Heart left ventricle (tissue), 16 donors: ENCODE data around the gene CD86. TPM values are rescaled to one million over a fixed set of nuclear protein-coding genes. Genes with fewer than 3 reads are reported as not detected.
"Not testable (repeated sequence)": the region's sequence is repeated elsewhere in the genome, so short reads cannot be mapped to it uniquely, and the experiment has no call there.

Experiments used
- ATAC-seq, 4 donors: fragments of 200-7000 bp; cut with Tn5 transposase; one replicate each; pipeline ENCODE4 v1.9.1; 2020 to 2022; ENCODE audit warnings: moderate library complexity in 4 of 4, mild to moderate bottlenecking in 3 of 4, moderate number of reproducible peaks in 1 of 4
- DNase-seq, 5 donors: peaks; one replicate each; pipeline ENCODE4 v3.0.0-alpha.2; 2020
- H3K27ac ChIP-seq, 12 donors: fragments of 200-600 bp; sonication (generic) in 4 of 12; one replicate each; pipeline versions ENCODE4 v1.5.0 to v1.8.0; 2016 to 2022; ENCODE audit warnings: mild to moderate bottlenecking in 2 of 12
- H3K27me3 ChIP-seq, 9 donors: fragments of 200-600 bp; sonication (generic) in 2 of 9; one replicate each; pipeline versions ENCODE4 v1.5.1 to v1.8.0; 2016 to 2022; ENCODE audit warnings: mild to moderate bottlenecking in 3 of 9
- H3K36me3 ChIP-seq, 9 donors: fragments of 200-600 bp; sonication (generic) in 2 of 9; one replicate each; pipeline versions ENCODE4 v1.5.0 to v1.8.0; 2018 to 2022; ENCODE audit warnings: mild to moderate bottlenecking in 2 of 9
- H3K4me1 ChIP-seq, 12 donors: fragments of 200-600 bp; sonication (generic) in 4 of 12; one replicate each; pipeline versions ENCODE4 v1.5.0 to v1.8.0; 2016 to 2022; ENCODE audit warnings: mild to moderate bottlenecking in 3 of 12
- H3K4me3 ChIP-seq, 12 donors: fragments of 200-600 bp; sonication (generic) in 4 of 12; one replicate each; pipeline versions ENCODE4 v1.5.0 to v1.8.0; 2017 to 2022; ENCODE audit warnings: mild to moderate bottlenecking in 9 of 12, moderate library complexity in 4 of 12
- H3K9me3 ChIP-seq, 12 donors: fragments of 200-600 bp; sonication (generic) in 4 of 12; one replicate each; pipeline versions ENCODE4 v1.5.0 to v1.8.0; 2016 to 2022; ENCODE audit warnings: mild to moderate bottlenecking in 1 of 12
- POLR2A ChIP-seq, 2 donors: fragments of 450-650 bp; IDR thresholded peaks; one replicate each; pipeline ENCODE4 v1.6.1; 2017; ENCODE audit warnings: antibody characterized with exemption in 2 of 2, mild to moderate bottlenecking in 2 of 2, moderate library complexity in 2 of 2
- WGBS, 4 donors: extraction: QIAGEN DNeasy Blood & Tissue Kit in 2 of 4; methylation state at CpG; one replicate each; pipeline versions ENCODE4 v1.1.5 to v1.1.7; 2013 to 2018; 5-methylcytosine and 5-hydroxymethylcytosine counted together
- intact Hi-C, 10 donors: fragments of 100-400 bp; cut with DNase I; formaldehyde crosslinking; loops; one replicate each; pipeline versions ENCODE4 v1.11.1 to v1.14.2; 2022
- polyA plus RNA-seq, 2 donors: library from polyadenylated mRNA; stranded (reverse); fragments of 200-250 nt; gene quantifications; one replicate each; pipeline ENCODE4 v1.2.3, GENCODE V29; 2013
- total RNA-seq, 9 donors: library from RNA; depleted of rRNA in 2 of 9; stranded (reverse); fragments of >200 nt in 2 of 9; fragmentation: NEBNext Ultra II Directional in 3 of 9; extraction: Animal tissue kit (Norgen Biotek cat#: 25700) in 3 of 9; gene quantifications; one replicate each; pipeline versions ENCODE4 v1.1.0 to v1.2.4, GENCODE V29; 2016 to 2023
- TF ChIP-seq, protein P1 (sequence below), 12 donors: fragments of 200-600 bp; sonication (generic) in 4 of 12; IDR thresholded peaks; one replicate each; pipeline versions ENCODE4 v1.5.0 to v1.8.0; 2018 to 2022; ENCODE audit warnings: antibody characterized with exemption in 12 of 12, mild to moderate bottlenecking in 5 of 12
- donor health status: ischemic (EF 13 %, LVEDD 7.1; RV severe dilation, severe dysfunction).
- donor health status: healthy with polysubstance abuse.
- donor health status: DM: no; HTN: yes; CAD: no.
- donor health status: DM: no; HTN: no; CAD: no.
- donor health status: ischemic (EF 25% LVEDD 6.9; RV normal size, moderate dysfunction).
- donor health status: ischemic (EF 25% LVEDD 5.7; RV mildly dilated, moderate dysfunction).
- donor health status: healthy.
- donor health status: DM: yes; HTN: yes; CAD: no.
- donor health status: ischemic (EF 35%, LVEDD 5.7; RV mildly dilated, moderate dysfunction).
- donor health status: nonischemic (EF 11% LVEDD 7.7; RV severe dilation, severe dysfunction).
- donor health status: DM: yes; HTN: yes; CAD: no.
- donor health status: PGD.
- donor health status: ischemic (EF 29% LVEDD 5.4; RV normal size, mild dysfunction).
- donor health status: nonischemic (EF 23%, LVEDD 6.1; RV moderate dilation, normal function).

CD86 gene
- total and polyA plus RNA-seq, 11 donors: 0.38 to 30.0 (median 1.6) TPM

- intact Hi-C loops: no loop called here
- DNase-seq (no peak), ATAC-seq (no peak)
- Histone ChIP-seq H3K4me3 (no peak overlapping the region), H3K9me3 (peaks cover 0 to 16% (median 6%) of the 10 kb centered on the region in 12 donors), H3K36me3 (no peaks in the 10 kb centered on the region), H3K27ac (no peak overlapping the region), H3K27me3 (no peaks in the 10 kb centered on the region), H3K4me1 (peaks cover 0 to 12% (median 0%) of the 10 kb centered on the region in 12 donors)
- TF ChIP-seq POLR2A (IDR thresholded peaks at IDR 0.05): no peak
- TF ChIP-seq, protein P1, sequence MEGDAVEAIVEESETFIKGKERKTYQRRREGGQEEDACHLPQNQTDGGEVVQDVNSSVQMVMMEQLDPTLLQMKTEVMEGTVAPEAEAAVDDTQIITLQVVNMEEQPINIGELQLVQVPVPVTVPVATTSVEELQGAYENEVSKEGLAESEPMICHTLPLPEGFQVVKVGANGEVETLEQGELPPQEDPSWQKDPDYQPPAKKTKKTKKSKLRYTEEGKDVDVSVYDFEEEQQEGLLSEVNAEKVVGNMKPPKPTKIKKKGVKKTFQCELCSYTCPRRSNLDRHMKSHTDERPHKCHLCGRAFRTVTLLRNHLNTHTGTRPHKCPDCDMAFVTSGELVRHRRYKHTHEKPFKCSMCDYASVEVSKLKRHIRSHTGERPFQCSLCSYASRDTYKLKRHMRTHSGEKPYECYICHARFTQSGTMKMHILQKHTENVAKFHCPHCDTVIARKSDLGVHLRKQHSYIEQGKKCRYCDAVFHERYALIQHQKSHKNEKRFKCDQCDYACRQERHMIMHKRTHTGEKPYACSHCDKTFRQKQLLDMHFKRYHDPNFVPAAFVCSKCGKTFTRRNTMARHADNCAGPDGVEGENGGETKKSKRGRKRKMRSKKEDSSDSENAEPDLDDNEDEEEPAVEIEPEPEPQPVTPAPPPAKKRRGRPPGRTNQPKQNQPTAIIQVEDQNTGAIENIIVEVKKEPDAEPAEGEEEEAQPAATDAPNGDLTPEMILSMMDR (IDR thresholded peaks at IDR 0.05): no peak
- 81 to 94% (median 83%) methylated on average over 1 of the region's 1 CpG for WGBS, 4 donors
Measured at GRCh38 chr3:122032531-122032930, 22.6 kb upstream of the CD86 start.

- H3K4me1 ChIP-seq: peaks cover 0 to 12% (median 0%) of the 10 kb centered on the region in 12 donors
- 51 to 81% (median 62%) methylated on average over 1 of the region's 1 CpG for WGBS, 4 donors
- intact Hi-C loops: no loop called here
Measured at GRCh38 chr3:122033023-122033422, 22.1 kb upstream of the CD86 start.

DNA sequence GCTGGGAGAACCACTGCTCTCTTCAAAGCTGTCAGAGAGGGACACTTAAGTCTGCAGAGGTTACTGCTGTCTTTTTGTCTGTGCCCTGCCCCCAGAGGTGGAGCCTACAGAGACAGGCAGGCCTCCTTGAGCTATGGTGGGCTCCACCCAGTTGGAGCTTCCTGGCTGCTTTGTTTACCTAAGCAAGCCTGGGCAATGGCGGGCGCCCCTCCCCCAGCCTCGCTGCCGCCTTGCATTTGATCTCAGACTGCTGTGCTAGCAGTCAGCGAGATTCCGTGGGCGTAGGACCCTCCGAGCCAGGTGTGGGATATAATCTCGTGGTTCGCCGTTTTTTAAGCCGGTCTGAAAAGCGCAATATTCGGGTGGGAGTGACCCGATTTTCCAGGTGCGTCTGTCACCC lies 7.9 kb upstream of the CD86 start:
- DNase-seq, H3K9me3 ChIP-seq, H3K4me3 ChIP-seq, intact Hi-C loops, H3K4me1 ChIP-seq, ATAC-seq, H3K36me3 ChIP-seq, H3K27me3 ChIP-seq, H3K27ac ChIP-seq: not testable (repeated sequence)
- 83 to 92% (median 87%) methylated on average over 5 to 11 of the region's 16 CpGs for WGBS, 4 donors

More at GRCh38 chr3:122033023-122033422, 22.1 kb upstream of the CD86 start:
- Histone ChIP-seq H3K27me3 (no peaks in the 10 kb centered on the region), H3K4me3 (no peak overlapping the region), H3K27ac (no peak overlapping the region), H3K9me3 (peaks cover 0 to 17% (median 6%) of the 10 kb centered on the region in 12 donors), H3K36me3 (no peaks in the 10 kb centered on the region)
- no peak for DNase-seq
- no peak for ATAC-seq
- no peak for TF ChIP-seq POLR2A (IDR thresholded peaks at IDR 0.05)
- TF ChIP-seq, protein P1 (IDR thresholded peaks at IDR 0.05): no peak

DNA sequence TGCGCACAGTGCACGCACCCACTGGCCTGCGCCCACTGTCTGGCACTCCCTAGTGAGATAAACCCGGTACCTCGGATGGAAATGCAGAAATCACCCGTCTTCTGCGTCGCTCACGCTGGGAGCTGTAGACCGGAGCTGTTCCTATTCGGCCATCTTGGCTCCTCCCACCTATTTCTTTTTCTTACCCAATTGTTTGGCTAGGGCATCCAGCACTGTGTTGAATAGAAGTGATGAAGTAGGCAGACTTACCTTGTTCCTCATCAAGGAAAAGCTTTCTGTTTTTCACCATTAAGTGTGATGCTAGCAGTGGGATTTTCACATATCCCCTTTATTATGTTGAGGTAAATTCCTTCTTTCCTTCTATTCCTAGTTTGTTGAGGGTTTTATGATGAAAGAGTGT lies 7.4 kb upstream of the CD86 start:
- H3K27me3 ChIP-seq, H3K4me1 ChIP-seq, ATAC-seq, H3K9me3 ChIP-seq, H3K36me3 ChIP-seq, H3K27ac ChIP-seq, H3K4me3 ChIP-seq, intact Hi-C loops, DNase-seq: not testable (repeated sequence)
- 86 to 100% (median 92%) methylated on average over 5 to 11 of the region's 11 CpGs for WGBS, 4 donors

DNA sequence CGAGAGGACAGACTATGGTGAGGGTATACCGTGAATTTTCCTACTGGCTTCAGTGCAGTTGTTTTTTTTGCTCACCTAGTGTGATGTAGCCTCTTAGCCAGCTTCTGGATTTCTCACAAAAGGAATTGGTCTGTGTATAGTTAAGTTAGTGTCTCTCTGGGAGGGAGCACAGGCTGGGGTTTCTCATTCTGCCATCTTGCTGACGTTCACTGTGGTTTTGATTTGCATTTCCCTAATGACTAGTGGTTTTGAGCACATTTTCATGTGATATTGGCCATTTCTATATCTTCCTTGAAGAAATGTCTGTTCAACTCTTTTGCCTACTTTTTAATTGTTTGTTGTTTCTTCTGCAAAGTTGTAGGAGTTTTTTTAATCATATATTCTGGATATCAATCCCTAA lies 2.2 kb upstream of the CD86 start:
- Histone ChIP-seq H3K4me3 (no peak overlapping the region), H3K27me3 (peaks cover 0 to 4% (median 0%) of the 10 kb centered on the region in 9 donors), H3K36me3 (no peaks in the 10 kb centered on the region), H3K9me3 (no peaks in the 10 kb centered on the region), H3K27ac (no peak overlapping the region), H3K4me1 (peaks cover 0 to 3% (median 0%) of the 10 kb centered on the region in 12 donors)
- WGBS, 4 donors: 76 to 82% (median 79%) methylated on average over 3 of the region's 3 CpGs
- no peak for TF ChIP-seq POLR2A (IDR thresholded peaks at IDR 0.05)
- TF ChIP-seq, protein P1 (IDR thresholded peaks at IDR 0.05): no peak
- ATAC-seq (no peak), DNase-seq (no peak)
- intact Hi-C loops: no loop called here
